Activated T-cell treated with anti-CD3 and anti-CD28 coated beads for 1 hour (primary cell): Measurements from ENCODE around the gene R3HCC1L.

Experiments used
- DNase-seq: peaks from one replicate; pipeline ENCODE4 v3.0.0-alpha.2; 2020; ENCODE audit warnings: low read depth

Gene R3HCC1L

DNA sequence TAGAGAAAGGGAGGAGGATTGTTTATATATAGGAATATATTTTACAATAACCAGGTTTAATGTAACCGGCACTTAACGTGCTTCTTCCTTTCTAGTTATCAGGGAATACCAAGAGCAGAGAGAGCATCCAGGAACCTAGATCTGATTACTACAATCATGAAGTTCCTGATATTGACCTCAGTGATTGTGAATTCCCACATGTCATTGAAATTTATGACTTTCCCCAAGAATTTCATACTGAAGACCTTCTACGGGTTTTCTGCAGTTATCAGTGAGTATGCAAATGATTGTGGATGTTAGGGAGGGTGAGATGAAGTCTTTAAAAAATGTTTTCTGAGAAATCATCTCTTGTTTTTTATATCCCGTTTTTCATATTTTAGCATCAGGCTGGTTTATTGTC lies 97.0 kb downstream of the R3HCC1L start:
- DNase-seq, result no peak

DNA sequence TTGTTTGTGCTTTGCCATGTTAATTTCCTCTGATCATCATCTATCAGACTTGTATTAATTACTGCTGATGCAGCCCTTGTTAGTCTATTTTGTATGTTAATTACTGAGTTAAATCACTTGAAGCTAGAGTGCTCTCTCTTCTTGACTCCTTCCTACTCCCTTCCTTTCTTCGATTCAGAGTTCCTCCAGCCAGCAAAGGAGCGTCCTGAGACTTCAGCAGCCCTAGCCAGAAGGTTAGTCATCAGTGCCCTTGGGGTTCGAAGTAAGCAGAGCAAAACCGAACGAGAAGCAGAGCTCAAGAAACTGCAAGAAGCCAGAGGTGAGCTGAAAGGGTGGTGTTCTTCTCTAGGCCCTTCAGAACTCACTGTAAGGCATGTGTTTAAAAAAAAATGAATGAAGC lies 101.4 kb downstream of the R3HCC1L start:
- no peak for DNase-seq

DNA sequence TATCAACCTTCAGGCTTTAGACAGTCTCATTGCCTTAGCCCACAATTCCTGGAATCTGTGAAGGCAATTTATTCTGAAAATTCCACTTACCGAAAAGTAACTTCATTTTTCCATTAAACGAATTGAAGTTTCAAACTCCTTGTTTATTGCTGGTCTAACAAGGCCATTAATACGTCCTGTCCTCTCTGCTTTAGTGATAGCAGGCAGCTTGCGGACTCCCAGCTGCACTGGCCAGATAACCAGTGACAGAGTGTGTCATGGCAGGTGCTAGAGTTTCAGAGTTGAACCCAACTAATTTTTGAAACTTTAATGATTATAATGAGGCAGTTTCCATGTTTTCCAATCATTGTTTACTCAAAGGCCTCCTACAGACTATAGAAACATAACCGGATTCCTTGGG lies 102.4 kb downstream of the R3HCC1L start:
- DNase-seq, result no peak

DNA sequence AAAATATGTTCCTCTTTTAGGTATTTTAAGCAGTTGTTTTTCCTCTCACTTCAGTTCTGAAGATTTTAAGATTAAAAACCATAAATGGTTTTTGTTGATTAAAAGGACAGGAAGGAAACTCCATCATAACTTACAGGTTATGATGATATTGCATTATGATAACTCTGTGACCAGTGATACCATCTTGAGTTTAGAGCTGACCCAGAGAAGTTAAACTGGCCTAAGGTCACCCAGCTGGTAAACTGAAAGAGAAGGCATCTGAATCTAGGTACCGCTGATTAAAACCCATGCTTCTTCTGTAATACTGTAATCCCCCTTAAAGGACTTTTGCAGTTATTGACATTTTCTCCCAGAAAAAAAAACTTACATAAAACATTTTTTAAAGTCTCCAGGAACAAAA lies 103.9 kb downstream of the R3HCC1L start:
- no peak for DNase-seq

DNA sequence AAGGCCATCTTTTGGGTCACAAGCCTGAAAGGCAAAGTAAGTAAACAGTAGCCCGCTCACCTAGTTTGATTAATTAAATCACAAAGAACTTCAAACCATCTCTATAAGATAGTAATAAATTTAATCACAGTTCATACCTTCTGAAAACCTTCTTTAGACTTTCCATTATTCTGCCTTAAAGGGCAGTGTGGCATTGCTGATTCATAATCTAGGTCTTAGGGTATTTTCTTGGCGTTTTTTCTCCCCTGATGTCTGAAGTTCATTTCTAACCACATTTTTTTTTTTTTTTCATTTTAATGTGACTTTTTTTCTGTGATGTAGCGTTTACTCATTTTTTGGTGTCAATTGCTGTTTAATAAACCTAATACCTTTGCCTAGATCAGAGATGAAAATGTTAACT lies 106.1 kb downstream of the R3HCC1L start:
- no peak for DNase-seq

DNA sequence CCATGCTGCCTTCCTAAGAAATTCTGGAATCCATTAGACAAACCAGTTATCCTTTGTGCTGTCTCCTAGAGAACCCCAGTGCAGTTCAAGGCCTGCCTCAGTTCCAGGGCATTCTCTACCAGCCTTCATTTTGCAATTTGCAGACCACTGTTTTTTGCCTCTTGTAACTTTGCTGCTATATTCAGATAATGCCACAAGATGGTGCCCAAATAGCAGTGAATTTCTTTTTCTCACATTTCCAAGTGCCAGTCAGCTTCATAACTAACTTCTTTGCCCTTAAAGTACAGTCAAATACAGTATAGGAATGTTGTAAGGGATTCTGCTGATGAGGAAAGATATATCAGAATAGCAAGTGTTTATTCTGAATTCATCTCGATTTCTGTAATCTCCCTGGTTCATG lies 108.4 kb downstream of the R3HCC1L start:
- no peak for DNase-seq

DNA sequence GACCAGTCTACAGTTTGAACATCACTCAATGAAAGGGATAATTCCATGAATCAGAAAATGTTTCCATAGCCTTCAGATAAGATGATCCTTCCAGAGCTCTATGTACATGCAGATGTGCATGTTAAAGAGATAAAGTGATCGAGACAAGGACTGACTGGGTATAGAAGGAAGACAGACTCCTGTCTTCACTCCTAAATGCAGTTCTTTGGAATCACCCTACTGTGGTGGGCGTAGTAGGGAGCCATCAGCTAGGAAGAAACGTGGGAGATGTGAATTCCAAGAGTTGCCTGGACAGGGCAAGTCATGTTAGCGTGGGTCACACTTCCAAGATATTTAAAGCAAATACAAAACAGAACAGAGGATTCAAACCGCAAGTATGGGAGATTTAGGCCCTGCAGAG lies 109.7 kb downstream of the R3HCC1L start:
- DNase-seq, result no peak

DNA sequence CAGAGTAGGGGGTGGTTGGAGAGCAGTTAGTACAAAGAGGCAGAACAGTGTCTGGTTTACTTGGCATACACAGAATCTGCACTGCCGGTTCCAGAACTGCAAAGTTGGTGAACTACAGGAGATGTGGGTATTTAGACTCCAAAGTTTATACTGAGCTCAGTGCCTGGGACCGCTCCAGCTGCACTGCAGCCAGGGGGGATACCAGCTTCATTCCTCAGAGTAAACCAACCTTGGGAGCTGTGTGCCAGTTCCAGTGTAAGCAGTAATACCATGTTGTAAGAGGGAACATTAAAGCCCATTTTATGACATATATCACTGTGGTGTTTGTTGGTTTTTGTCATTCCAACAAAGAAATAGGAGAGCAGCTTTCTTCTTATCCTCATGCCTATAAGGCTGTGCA lies 110.1 kb downstream of the R3HCC1L start:
- no peak for DNase-seq

DNA sequence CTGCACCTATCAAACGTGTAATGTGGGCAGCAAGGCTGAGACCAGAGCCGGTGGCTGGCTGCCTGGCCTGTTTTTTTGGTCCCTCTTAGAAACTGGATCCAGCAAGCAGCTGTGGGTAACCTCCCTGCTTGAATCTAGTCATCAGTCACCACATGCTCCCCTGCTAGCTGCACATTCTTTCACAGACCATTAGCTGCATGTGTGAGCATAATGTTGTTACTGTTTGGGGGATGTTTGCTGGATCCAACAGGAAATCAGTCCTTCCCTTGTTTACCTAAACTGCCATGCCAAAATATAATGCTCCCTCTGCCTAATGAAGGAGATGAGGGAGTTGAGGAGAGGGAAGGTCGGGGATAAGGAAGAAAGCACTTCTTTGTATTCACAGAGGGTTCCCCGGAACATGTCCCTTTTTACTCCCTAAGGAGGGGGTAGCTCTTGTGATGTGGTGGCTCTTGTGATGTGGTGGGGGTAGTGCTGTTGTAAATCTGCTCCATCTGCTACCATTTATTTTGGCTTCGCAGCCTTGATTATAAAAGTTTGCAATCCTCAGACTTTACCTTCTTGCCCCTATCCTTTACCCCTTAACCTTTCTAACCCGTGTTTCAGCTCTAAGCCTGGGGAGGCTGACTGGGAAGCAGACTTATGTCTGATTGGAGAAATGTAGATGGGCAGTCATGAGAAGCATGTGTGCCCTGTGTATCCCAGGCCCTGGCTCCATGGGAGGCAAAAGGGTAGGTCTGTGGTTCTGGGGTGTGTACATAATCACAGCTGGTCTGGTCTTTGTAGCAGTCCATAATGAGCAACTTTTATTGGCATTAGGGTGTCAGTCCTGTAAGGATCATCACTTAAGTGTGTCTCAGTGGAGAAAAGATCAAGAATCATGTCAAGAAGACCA lies 112.7 kb downstream of the R3HCC1L start:
- DNase-seq, result no peak

DNA sequence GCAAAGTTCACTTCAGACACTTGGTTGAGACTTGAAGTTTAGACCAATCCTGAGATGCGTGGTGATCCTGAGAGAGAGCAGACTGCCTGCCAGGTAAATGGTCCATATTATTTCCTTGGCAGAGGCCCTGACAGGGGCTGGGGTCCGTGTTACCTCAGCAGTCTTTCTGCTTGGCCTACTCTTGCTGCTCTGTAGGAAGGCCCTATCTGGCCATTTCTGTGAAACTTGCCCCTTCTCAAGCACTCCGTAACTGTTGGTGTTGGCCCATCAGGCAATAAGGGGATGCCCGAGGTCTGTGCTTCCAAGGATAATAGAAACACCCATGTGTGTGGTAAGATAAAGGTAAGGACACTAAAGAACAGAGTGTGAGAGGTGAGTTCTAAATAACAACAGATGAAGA lies 113.6 kb downstream of the R3HCC1L start:
- no peak for DNase-seq

DNA sequence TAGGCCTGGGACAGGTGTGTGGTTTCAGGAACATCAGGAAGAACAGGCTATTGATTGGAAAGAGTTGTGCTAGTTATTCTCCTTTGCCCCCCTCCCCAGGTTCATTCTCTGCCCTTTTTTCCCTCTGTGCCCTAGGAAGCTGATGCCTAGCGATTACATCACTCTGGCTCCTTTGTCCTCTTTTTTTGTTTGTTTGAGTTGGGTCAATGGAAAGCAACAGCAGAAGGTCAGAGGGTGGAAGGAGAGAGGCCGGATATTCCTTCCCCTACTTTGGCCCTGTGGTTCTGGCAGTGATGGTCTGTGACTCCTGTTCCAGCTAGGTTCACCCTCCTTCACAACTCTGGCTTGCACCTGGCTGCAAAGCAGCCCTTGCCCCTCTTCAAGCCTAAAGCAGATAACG lies 114.7 kb downstream of the R3HCC1L start:
- no peak for DNase-seq

DNA sequence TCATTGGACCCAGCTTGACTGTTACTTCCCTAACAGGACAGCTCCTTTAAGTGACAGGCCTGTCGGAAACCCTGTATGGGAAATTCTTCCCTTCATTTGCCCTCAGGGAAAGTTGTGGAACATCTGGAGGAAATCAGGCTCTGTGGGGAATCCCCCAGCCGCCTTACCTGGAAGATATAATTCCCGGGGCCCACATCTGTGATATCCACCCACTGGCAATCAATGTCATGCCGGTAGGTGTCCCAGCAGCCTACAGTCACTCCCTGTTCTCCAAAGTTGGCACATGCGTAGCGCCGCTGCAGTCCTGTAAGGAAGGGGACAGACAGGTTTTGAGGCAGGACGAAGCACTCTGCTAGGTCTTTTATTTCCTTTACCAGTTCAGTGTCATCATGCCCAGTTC lies 116.9 kb downstream of the R3HCC1L start:
- DNase-seq, result no peak

DNA sequence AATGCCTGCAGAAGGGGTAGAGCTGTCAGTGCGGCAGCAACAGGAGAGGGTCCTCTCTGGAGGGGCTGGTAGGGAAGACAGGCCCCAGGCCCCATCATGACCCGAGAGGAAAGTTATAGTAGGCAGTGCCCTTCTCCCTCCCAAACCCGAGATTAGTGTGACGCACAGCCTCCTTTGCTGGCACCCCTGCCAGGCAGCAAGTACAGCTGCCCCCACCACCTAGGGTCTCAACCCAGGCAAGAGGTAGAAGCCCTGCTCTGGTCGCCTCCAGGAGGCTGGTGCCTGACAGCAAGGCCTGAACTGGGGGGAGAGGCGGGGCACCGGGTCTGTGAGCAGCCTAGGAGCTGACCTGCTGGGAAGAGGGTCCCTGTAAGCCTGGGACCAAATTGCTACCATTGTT lies 118.0 kb downstream of the R3HCC1L start:
- no peak for DNase-seq

DNA sequence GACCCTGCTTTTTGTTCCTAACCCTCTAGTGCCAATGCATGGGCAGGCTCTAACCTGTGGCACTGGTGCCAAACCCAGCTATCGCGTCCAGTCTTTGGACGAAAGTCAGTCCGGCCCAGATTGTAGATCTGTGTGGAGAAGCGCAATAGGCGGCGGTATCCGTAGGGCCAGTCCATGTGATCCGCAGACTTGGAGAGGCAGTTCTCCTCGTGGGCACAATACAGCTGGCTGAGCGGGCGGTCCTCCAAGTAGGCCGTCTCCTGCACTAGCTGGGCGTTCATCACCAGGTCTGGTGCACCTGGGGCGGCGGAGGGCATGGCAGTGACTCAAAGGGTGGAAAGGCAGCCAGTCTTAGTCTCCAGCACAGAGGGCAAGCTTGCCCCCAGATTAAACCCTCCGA lies 119.0 kb downstream of the R3HCC1L start:
- no peak for DNase-seq

DNA sequence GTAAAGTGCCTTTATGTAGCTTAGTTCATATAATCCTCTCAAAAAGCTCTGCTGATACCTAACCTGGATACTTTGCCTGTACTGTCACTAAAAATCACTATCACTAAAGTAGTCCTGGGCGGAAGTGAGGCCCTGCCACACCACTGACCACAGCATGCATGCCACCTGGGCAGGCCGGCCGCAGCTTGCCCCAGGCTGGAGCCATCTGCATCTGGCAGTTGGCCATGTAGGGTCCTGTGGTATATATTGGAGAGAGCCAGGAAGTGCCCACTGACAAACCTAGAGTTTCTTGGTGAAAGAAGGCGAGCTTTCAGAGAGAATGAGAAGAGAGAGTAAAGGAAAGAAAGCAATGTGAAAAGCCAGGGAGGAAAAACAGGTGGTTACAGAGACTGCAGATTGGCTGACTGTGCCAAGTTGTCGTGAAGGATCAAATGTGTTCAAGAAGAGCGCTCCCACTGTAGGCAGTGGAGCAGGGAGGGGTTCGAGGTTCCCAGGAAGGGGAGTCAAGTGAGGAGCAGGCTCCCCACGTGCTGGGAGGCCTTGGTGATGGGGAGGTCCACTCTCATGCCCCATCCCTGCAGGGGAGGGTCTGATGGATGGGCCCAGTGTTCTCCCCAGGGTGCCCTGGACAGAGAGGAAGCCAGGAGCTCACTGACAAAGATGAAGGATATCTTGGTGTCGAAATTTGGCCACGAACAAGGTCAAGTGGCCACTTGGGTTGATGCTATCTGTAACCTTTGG lies 119.9 kb downstream of the R3HCC1L start:
- DNase-seq, result no peak

DNA sequence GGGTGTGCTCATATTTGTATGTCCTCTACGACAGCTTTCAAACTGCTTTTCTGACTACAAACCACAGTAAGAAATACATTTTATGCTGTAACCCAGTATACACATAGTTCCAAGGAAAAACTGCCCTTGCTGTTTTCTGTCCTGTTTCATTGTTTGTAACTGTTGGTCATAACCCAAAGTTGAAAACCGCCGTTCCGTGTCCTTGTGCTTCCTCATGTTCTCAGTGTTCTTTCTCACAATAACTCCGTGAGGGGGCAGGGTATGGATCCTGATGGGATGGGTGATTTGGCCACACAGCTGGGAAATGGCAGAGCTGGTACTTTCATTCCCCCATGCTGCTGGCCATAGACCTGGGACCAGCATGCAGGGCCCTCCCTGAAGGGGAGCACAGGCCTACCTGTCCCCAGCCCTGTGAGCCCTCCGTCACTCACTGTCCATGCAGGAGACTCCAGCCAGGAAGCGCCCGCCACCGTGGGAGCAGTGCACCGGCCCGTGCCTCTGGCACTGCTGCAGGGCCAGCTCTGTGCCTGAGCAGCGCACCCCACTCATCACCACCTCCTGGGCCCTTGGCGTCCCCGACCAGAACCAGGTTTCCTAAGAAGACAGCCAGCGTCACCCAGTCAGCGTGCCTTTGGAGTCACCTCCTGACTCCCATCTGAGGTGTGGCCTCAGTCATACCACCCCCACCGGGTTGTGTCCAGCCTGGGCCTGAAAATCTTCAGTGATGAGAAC lies 120.9 kb downstream of the R3HCC1L start:
- DNase-seq, result no peak

DNA sequence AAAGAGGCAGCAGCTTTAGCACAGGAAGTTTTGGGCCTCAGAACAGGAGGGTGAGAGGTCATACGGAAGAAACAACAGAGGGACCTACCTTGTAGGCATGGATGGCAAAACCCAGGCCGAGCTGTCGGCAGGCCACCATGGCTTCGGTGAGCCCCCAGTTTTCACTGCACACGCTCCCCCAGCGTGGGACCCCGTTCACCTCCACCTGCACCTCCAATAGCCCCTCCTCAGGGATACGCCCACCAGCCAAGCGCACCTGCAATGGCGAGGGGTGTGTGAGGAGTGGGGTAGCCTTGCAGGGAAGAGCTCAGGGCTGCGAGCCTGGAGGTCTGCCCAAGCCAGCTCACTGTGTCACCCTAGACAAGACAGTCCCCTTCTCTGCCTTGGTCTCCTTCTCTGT lies 122.2 kb downstream of the R3HCC1L start:
- DNase-seq, result no peak

DNA sequence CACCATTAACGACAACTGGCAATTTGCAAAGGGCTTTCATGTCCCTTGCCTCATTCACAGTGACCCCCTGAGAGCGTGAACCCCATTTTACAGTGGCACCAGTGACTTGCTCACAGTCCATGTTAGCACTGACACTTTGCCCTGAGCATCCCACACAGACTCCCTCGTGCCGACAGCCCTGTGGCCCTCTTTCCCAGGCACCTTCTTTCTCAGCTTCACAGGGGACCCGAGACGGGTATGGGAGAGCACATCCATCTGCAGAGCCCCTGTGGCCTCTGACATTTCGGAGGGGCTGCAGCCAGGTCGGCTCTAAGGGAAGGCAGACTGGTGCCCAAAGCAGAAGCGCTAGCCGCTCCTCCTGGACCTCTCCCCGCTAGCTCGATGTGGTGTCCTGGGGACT lies 122.7 kb downstream of the R3HCC1L start:
- no peak for DNase-seq

DNA sequence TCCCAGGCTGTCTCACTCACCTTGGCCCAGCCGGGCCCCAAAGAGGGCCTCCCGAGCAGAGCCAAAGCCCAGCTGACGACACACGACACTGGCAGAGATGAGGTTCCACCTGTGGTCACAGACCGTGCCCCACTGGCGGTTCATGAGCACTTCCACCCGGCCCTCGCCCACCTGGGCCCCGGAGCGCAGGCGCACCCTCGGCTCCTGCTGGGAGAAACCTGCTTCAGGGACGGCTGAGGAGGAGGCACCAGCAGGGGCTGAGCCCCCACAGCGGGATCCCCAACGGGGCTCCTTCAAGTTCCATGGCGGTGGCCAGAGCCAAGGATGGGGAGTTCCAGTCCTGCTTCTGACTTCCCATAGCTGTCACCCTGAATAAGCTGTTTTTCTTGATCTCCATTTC lies 123.5 kb downstream of the R3HCC1L start:
- DNase-seq, result no peak

DNA sequence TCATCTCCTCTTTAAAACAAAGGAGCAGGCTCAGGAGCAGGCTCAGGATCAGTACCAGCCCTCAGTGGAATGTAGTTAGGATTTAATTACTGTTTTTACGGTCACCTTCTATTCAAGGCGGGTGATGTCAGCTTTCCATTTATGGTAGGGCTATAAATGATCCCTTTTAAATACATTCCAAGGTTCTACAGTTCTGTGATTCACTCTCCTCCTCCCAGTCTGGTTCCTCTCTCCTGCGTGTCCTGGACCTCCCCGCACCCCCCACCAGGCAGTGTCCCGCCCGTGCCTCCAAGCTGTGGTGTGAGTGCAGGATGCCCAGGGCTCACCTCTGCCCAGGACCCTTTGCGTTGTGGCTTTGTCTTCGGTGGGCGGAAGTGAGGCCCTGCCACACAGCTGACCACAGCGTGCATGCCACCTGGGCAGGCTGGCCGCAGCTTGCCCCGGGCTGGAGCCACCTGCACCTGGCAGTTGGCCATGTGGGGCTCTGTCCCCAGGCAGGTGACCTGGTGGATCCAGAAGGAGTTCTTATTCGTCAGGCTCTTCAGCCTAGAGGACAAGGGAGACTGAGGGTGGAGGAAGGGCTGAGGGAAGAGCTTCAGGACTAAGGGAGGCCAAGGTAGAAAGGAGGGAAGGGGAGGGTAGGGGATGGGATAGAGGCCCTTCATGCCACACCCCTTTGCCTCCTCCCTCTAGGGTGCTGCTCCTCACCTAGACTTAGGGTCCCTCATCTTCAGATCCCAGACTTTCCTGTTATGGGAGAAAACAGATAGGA lies 124.4 kb downstream of the R3HCC1L start:
- no peak for DNase-seq

DNA sequence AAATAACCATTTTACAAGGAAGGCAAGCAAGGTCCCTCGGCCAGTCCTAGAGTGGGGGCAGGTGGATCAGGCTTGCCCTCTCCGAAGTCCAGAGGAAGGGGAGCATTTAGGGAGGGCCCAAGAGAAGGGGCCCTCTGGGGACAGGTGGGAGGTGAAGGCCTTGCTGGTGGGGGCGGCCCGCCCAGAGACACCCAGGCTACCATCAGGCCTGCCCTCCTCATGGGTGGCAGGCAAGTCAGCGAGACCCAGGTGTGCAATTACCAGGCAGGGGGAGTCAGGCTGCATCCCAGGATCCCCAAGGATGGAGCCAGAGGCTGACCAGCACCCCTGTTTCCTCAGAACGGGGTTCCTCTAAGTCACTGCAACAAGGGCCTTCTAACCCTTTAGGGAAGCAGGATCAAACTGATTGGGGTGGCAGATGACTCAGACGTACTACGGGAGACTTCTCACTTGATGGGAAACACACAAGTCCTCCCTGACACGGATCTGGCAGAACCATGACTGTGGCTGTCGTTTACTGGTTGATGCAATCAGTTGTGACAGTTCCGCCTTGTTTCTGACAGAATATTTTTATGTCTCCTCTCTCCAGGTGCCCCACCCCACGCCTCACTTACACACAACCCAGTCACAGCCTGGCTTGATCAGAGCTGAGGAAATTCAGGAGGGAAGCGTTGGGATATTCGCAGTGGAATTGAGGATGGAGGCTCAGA lies 125.3 kb downstream of the R3HCC1L start:
- DNase-seq, result no peak
